ENCODE data around the gene LPCAT1. TPM values are rescaled to one million over a fixed set of nuclear protein-coding genes. Genes with fewer than 3 reads are reported as not detected.

LPCAT1 gene
- total RNA-seq, 4 donors from 2014 or later: 18.9 to 47.5 (median 29.2) TPM

DNA sequence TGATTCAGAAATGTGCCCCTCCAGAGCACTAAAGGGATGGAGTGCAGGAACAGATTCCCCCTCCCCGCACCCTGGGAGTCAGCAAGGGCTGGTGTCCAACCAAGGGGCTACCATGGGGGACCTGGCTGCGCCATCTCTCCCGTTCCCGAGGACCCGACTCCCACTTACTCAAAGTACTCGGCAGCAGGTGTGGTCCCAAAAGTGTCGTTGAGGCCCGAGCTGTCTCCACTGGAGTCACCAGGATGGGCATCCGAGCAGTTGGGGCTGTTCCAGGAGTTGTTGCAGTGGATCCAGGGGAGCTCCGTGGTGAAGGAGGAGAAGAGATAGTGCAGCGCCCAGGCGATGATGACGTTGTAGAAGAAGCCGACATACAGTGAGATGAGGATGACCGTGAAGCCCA lies 91.5 kb downstream of the LPCAT1 start:
- TF ChIP-seq, protein P1, sequence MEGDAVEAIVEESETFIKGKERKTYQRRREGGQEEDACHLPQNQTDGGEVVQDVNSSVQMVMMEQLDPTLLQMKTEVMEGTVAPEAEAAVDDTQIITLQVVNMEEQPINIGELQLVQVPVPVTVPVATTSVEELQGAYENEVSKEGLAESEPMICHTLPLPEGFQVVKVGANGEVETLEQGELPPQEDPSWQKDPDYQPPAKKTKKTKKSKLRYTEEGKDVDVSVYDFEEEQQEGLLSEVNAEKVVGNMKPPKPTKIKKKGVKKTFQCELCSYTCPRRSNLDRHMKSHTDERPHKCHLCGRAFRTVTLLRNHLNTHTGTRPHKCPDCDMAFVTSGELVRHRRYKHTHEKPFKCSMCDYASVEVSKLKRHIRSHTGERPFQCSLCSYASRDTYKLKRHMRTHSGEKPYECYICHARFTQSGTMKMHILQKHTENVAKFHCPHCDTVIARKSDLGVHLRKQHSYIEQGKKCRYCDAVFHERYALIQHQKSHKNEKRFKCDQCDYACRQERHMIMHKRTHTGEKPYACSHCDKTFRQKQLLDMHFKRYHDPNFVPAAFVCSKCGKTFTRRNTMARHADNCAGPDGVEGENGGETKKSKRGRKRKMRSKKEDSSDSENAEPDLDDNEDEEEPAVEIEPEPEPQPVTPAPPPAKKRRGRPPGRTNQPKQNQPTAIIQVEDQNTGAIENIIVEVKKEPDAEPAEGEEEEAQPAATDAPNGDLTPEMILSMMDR (IDR thresholded peaks at IDR 0.05; ENCODE audit: low read depth): no peak

DNA sequence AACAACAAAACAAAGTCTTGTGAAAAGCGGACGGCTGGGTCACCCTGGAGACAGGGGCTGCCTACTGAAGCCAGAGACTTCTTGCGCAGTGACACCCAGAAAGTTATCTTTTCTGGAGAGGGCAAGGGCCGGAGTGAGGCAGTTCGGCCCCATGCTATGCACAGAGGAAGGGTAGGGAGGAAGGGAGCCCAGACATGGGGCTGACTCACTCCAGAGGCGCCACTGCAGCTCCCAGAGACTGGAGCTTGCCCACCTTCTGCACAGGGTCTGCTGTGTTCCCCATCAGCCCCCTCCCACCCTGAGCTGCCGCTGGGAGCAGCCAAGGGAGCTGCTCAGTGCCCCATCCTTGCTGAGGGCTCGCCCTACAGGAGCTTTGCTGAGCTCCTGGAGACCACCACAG lies 91.9 kb downstream of the LPCAT1 start:
- TF ChIP-seq, protein P1 (IDR thresholded peaks at IDR 0.05; ENCODE audit: low read depth): no peak

DNA sequence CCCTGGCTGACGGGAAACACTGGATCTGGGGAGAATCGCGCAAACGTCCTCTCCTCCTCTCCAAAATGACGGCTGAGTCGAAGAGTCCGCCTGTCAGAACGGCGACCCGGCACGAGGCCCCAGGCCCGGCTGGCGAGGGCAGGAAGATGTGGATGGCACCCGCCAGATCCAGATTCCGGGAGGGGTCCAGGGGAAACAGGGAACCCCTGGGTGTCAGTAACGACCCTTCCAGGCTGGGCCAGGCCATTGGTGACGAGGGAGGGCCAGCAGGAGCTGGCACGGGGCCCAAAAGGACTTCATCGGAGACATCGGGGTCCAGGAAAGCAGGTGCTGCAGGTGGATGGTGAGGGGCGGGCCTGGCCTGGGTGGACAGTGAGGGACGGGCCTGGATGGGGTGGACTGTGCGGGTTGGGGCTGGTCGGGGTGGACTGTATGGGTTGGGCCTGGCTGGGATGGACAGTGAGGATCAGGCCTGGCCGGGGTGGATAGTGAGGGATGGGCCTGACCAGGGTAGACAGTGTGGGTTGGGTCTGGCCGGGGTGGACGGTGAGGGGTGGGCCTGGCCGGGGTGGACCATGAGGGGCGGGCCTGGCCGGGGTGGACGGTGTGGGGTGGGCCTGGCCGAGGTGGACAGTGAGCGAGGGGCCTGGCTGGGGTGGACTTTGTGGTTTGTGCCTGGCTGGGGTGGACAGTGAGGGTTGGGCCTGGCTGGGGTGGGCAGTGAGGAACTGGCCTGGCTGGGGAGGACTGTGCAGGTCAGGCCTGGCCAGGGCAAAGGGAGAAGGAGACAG lies 92.5 kb downstream of the LPCAT1 start:
- TF ChIP-seq, protein P1 (IDR thresholded peaks at IDR 0.05; ENCODE audit: low read depth): no peak

DNA sequence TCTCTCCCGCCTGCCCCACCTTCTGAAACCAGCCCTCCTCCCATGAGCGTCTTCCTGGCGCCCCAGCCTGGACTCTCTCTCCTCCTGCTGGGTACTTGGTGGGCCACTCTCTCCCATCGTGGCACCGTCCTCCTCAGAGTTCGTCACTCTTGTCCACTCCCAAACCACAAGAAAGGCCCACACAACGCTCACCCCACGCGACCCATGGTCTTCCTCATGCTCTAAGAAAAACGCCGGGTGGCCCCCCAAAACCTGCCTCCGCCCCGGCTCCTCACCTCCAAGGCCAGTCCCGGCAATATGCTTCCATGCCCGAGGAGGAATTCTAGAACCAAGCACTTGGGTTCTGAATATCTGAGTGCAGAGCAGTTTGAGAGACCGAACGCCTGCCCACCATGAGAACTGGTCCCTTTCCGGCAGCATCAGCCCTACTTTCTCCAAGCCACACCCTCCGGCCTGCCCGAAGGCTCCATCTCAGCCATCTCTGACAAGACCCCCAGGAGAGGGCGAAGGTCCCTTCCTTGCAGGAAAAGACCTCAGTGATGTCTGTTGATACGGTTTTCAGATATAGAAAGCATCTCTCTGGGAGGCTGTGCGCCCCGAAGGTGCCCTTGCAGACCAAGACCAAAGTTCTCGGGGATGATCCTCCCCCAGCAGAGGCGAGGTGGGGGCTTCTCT lies 93.5 kb downstream of the LPCAT1 start:
- TF ChIP-seq, protein P1 (IDR thresholded peaks at IDR 0.05; ENCODE audit: low read depth): no peak

DNA sequence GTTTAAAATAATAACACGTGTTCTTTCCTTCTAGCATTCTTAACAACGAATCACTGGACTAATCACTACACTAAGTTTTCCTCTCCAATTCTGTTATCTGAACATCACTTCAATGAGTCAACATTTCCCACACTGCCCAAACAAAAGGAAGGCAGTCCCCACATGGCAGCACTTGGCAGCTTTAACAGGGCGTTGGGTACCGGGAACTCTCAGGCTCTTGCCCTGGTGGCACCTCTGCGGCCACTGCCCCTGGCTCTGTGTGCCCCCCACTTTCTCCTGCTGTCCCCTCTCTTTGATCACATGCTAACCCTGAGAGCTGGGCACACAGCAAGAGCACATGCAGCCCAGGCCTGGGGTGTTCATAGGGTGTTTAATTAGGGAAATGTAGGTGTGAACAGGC lies 94.3 kb downstream of the LPCAT1 start:
- TF ChIP-seq, protein P1 (IDR thresholded peaks at IDR 0.05; ENCODE audit: low read depth): no peak

DNA sequence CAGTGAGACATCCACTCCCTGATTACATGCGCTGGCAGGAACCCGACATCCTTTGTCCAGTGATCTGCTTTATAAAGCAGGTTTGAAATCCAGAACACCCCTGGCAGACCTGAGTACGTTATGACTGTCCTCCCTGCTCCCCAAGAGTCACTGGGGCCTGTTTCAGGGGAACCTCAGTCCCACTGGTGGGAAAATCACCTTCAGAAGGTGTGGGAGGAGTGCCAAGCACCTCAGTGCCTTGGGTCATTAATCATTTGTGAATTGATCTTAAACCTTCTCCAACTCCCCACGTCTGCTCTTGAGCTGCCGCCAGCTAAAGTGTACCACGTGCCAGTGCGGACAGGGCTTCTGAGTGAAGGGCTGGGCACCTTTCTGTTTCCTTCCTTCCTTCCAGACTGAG lies 94.7 kb downstream of the LPCAT1 start:
- TF ChIP-seq, protein P1 (IDR thresholded peaks at IDR 0.05; ENCODE audit: low read depth): no peak

DNA sequence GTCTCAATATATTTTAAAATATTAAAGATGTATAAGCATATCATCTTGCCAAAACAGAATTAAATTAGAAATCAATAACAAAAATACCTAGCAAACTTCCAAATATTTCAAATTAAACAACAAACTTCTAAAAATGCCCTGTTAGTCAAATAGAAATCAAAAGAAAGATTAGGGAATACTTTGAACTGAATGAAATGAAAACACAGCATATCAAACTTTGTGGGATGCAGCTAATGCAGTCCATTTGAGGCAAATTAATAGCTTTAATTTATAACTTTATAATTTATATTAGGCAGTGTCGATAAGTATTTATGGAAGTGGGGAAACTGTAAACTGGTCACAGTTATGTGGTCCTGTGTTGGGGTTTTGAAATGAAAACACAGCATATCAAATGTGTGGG lies 95.7 kb downstream of the LPCAT1 start:
- TF ChIP-seq, protein P1 (IDR thresholded peaks at IDR 0.05; ENCODE audit: low read depth): no peak
